ENCODE data around the gene ATP6V0A1.

DNA sequence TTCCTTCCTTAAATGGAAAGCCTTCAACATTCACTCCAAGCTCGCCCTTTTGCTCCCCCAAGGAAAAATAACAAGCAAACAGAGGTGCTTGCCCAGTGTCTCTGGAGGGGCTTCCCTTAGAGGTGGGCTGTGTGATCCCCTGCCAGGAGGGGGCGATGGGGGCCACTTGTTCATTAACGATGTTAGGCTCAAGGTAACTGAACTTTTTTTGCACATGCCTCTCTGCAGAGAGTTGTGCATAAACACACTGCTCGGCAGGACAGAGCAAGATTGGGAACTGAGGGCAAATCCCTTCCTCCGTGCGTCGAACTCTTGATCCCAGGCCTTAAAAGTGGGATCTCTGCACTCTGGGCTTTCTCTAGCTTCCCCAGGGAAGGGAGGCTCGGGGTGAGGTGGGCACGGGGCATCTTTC lies 61.9 kb downstream of the ATP6V0A1 start:
- TF ChIP-seq TOX (CRISPR knock-in tag; IDR thresholded peaks at IDR 0.05; ENCODE audit: borderline replicate concordance) = no peak
- no peak for TF ChIP-seq TCF4 (CRISPR knock-in tag; IDR thresholded peaks at IDR 0.05; ENCODE audit: borderline replicate concordance)

All from SK-N-SH treated with all-trans-retinoic acid at 6 μM for 48 hours (cell line).